ENCODE measurements around the gene PLEKHA6. TPM values are rescaled to one million over a fixed set of nuclear protein-coding genes. Genes with fewer than 3 reads are reported as not detected.

PLEKHA6 gene
- total and polyA plus RNA-seq, 2 of the 4 experiments (the other 2 are of a cell fraction), result 8.2 to 19.9 TPM

GRCh38 chr1:204251286-204251685 is 108.4 kb downstream of the PLEKHA6 start:
- DNase-seq (no peak), ATAC-seq (ENCODE audit: low read depth) (no peak)
- Histone ChIP-seq H2AK9ac (replicated peaks; ENCODE audit: low read depth, low read length, poor library complexity) (no peak overlapping the region), H3K9me1 (ENCODE audit: insufficient read depth, low read length) (peaks cover 2% of the 10 kb centered on the region; the same call in 1 of the 2 replicates), H2BK5ac (ENCODE audit: low read depth, low read length, poor library complexity, severe bottlenecking) (no peak overlapping the region), H3K14ac (replicated peaks; ENCODE audit: low read depth, low read length) (no peak overlapping the region), H2AK5ac (ENCODE audit: low read depth, low read length) (no peak overlapping the region), H3K36me3 (ENCODE audit: control insufficient read depth, insufficient read depth, low read length) (peaks cover 5% of the 10 kb centered on the region; the same call in 1 of the 2 replicates), H2BK120ac (ENCODE audit: low read depth, low read length) (no peak overlapping the region), H3K56ac (ENCODE audit: extremely low read depth, insufficient read depth, low read length) (no peak overlapping the region), H3K79me1 (ENCODE audit: low read depth in 1 of 2, low read length in 2 of 2) (no peaks in the 10 kb centered on the region), H3K27me3 (ENCODE audit: control insufficient read depth, insufficient read depth, low read length) (no peaks in the 10 kb centered on the region), H3K18ac (ENCODE audit: low read depth, low read length) (no peak overlapping the region), H4K20me1 (ENCODE audit: insufficient read depth, low read length) (no peaks in the 10 kb centered on the region), H4K5ac (ENCODE audit: low read depth, low read length) (no peak overlapping the region), H3K23ac (ENCODE audit: low read depth, low read length) (no peak overlapping the region), H3K4me2 (ENCODE audit: low read depth, low read length) (no peak overlapping the region), H2BK15ac (ENCODE audit: low read depth, low read length) (no peak overlapping the region), H4K91ac (ENCODE audit: insufficient read depth, low read depth, low read length) (no peak overlapping the region), H2AFZ (replicated peaks; ENCODE audit: low read length, poor library complexity) (no peak overlapping the region), H3K4me3 (ENCODE audit: insufficient read depth, low read depth, low read length) (no peak overlapping the region), H3K4ac (ENCODE audit: low read depth, low read length) (no peak overlapping the region), H2BK20ac (ENCODE audit: low read depth, low read length) (no peak overlapping the region), H3K9me3 (ENCODE audit: control insufficient read depth, insufficient read depth, low read length) (no peaks in the 10 kb centered on the region), H3K9ac (ENCODE audit: low read depth, low read length) (no peak overlapping the region), H3K27ac (ENCODE audit: insufficient read depth, low read length) (no peak overlapping the region), H4K8ac (ENCODE audit: low read depth in 2 of 2, low read length in 2 of 2) (no peak overlapping the region), H3K4me1 (ENCODE audit: control insufficient read depth, insufficient read depth, low read length) (peaks cover 17% of the 10 kb centered on the region)
- TF ChIP-seq POLR2A (IDR thresholded peaks at IDR 0.05; ENCODE audit: low read depth, low read length) (no peak), RFX5 (IDR thresholded peaks at IDR 0.05; ENCODE audit: low read depth, low read length) (no peak), RCOR1 (IDR thresholded peaks at IDR 0.05; ENCODE audit: insufficient replicate concordance, low read length) (no peak), CHD1 (IDR thresholded peaks at IDR 0.05; ENCODE audit: low read depth, low read length) (no peak), USF2 (IDR thresholded peaks at IDR 0.05; ENCODE audit: low read depth, low read length) (no peak), CEBPB (IDR thresholded peaks at IDR 0.05; ENCODE audit: low read depth, low read length) (no peak), SMC3 (IDR thresholded peaks at IDR 0.05; ENCODE audit: low read depth, low read length) (no peak), RAD21 (IDR thresholded peaks at IDR 0.05; ENCODE audit: low read length) (no peak), MAFK (IDR thresholded peaks at IDR 0.05; ENCODE audit: low read depth, low read length) (no peak)
- intact Hi-C loops (cut with micrococcal nuclease) (no loop called here), in situ Hi-C loops (cut with MboI; ENCODE audit: low sequenced_read_pairs) (loop anchor here (5.0 kb wide), 1 partner anchor 111 kb away; no protein-coding TSS in a partner anchor), dilution Hi-C loops (cut with HindIII; ENCODE audit: low sequenced_read_pairs, unreplicated experiment) (no loop called here)
- ChIA-PET POLR2A (ENCODE audit: unreplicated experiment) (no interaction called here), CTCF (interaction anchor here (0.6 kb wide), 1 partner anchor 108 kb away, joined by 3 read pairs; the partner anchor contains the start of gene PLEKHA6)
- no TSS peak for BruUV-seq (replicated peaks)
- WGBS, 2 experiments (ENCODE audit: extremely low coverage in 2 of 2, insufficient read length in 1 of 2), result 86% methylated on average over 3 of the region's 7 CpGs; no CpG with 5 or more reads in 1 of the 2 experiments

Measured in IMR-90 (cell line).